Measurements from ENCODE around the gene C19orf38.

C19orf38 gene

GRCh38 chr19:10848230-10848856, at the start of gene C19orf38:
C19orf38 (plus strand) TSS chr19:10848415; CDS start chr19:10848509, 94 bp downstream.
- DNase-seq (ENCODE audit: low read depth): no peak

GRCh38 chr19:10800488-10800887, 47.7 kb upstream of the C19orf38 start:
- DNase-seq (ENCODE audit: low read depth): no peak

GRCh38 chr19:10802479-10802878, 45.7 kb upstream of the C19orf38 start:
- no peak for DNase-seq (ENCODE audit: low read depth)

GRCh38 chr19:10803252-10803651, 45.0 kb upstream of the C19orf38 start:
- no peak for DNase-seq (ENCODE audit: low read depth)

GRCh38 chr19:10805065-10805757, 43.0 kb upstream of the C19orf38 start:
- DNase-seq (ENCODE audit: low read depth): no peak

GRCh38 chr19:10805758-10806247, 42.4 kb upstream of the C19orf38 start:
- DNase-seq (ENCODE audit: low read depth): no peak

- peak; percentile 66 for DNase-seq (ENCODE audit: low read depth)
These were observed 39.1 kb upstream of the C19orf38 start for GRCh38 chr19:10808937-10809649.

GRCh38 chr19:10809651-10810285, 38.4 kb upstream of the C19orf38 start:
- no peak for DNase-seq (ENCODE audit: low read depth)

- no peak for DNase-seq (ENCODE audit: low read depth)
These were observed 36.7 kb upstream of the C19orf38 start for GRCh38 chr19:10811391-10812111.

GRCh38 chr19:10812196-10812595, 36.0 kb upstream of the C19orf38 start:
- DNase-seq (ENCODE audit: low read depth): peak; percentile 39

GRCh38 chr19:10812902-10813404, 35.3 kb upstream of the C19orf38 start:
- peak; percentile 99 for DNase-seq (ENCODE audit: low read depth)

- no peak for DNase-seq (ENCODE audit: low read depth)
These were observed 33.1 kb upstream of the C19orf38 start for GRCh38 chr19:10815007-10815536.

GRCh38 chr19:10815969-10816644, 32.1 kb upstream of the C19orf38 start:
- DNase-seq (ENCODE audit: low read depth): peak; percentile 81

- DNase-seq (ENCODE audit: low read depth): peak; percentile 34
These were observed 31.5 kb upstream of the C19orf38 start for GRCh38 chr19:10816691-10817090.

- DNase-seq (ENCODE audit: low read depth): peak; percentile 97
These were observed 30.8 kb upstream of the C19orf38 start for GRCh38 chr19:10817291-10818038.

GRCh38 chr19:10818301-10819123, 29.7 kb upstream of the C19orf38 start:
- DNase-seq (ENCODE audit: low read depth): no peak

- no peak for DNase-seq (ENCODE audit: low read depth)
These were observed 28.8 kb upstream of the C19orf38 start for GRCh38 chr19:10819124-10820060.

- peak; percentile 55 for DNase-seq (ENCODE audit: low read depth)
These were observed 28.0 kb upstream of the C19orf38 start for GRCh38 chr19:10820173-10820572.

Measured in ELR (cell line).